Kidney epithelial cell (primary cell): Measurements from ENCODE around the gene IMP4. TPM values are rescaled to one million over a fixed set of nuclear protein-coding genes. Genes with fewer than 3 reads are reported as not detected.

Experiments used
- DNase-seq: peaks from one replicate; pipeline ENCODE4 v3.0.0-alpha.2; 2010; ENCODE audit warnings: low read depth
- H3K27me3 ChIP-seq: 2 replicates; pipeline ENCODE4 v1.6.0; 2011; ENCODE audit warnings: low read length; ENCODE audit not compliant: control insufficient read depth, insufficient read depth
- H3K36me3 ChIP-seq: 2 replicates; pipeline ENCODE4 v1.5.1; 2011; ENCODE audit warnings: low read length; ENCODE audit not compliant: control insufficient read depth, insufficient read depth
- H3K4me3 ChIP-seq: 2 replicates; pipeline ENCODE4 v1.5.1; 2011; ENCODE audit warnings: low read depth, mild to moderate bottlenecking, control low read depth, low read length
- CTCF ChIP-seq: IDR thresholded peaks from 2 replicates; pipeline ENCODE4 v1.5.1; 2011; ENCODE audit warnings: mild to moderate bottlenecking, moderate library complexity, low read length, control low read depth, inconsistent platforms; ENCODE audit not compliant: insufficient read depth, poor library complexity, severe bottlenecking
- total RNA-seq: library from RNA; depleted of rRNA; stranded (reverse); fragments of >200 nt; gene quantifications from 2 replicates; pipeline ENCODE4 v1.2.3, GENCODE V29; 2015

The IMP4 gene
- total RNA-seq, 1 donor from 2014 or later, result 121 TPM

- no peaks in the 10 kb centered on the region for H3K36me3 ChIP-seq
- peak overlapping the region; percentile 70 for H3K4me3 ChIP-seq
- TF ChIP-seq CTCF, result no peak
- no peak for DNase-seq
- H3K27me3 ChIP-seq, result no peaks in the 10 kb centered on the region
These were observed 47.9 kb downstream of the IMP4 start for GRCh38 chr2:130390460-130391057.

GRCh38 chr2:130391058-130391871 lies 48.6 kb downstream of the IMP4 start:
- DNase-seq, result no peak
- TF ChIP-seq CTCF, result no peak
- peak overlapping the region; percentile 70 for H3K4me3 ChIP-seq
- no peaks in the 10 kb centered on the region for H3K27me3 ChIP-seq
- H3K36me3 ChIP-seq, result no peaks in the 10 kb centered on the region

GRCh38 chr2:130391872-130392670 lies 49.4 kb downstream of the IMP4 start:
- no peak for DNase-seq
- H3K27me3 ChIP-seq, result no peaks in the 10 kb centered on the region
- no peak for TF ChIP-seq CTCF
- no peaks in the 10 kb centered on the region for H3K36me3 ChIP-seq
- H3K4me3 ChIP-seq, result peak overlapping the region; percentile 70

GRCh38 chr2:130393318-130393910 lies 50.7 kb downstream of the IMP4 start:
- Histone ChIP-seq H3K36me3 (no peaks in the 10 kb centered on the region), H3K4me3 (no peak overlapping the region), H3K27me3 (no peaks in the 10 kb centered on the region)
- no peak for TF ChIP-seq CTCF
- no peak for DNase-seq

Other genes with a start within 250 kb of the IMP4 start
- gene POTEF, start 213.7 kb upstream of the IMP4 start, total RNA-seq, result not detected in 2 replicates
- 8.6 and 9.5 TPM in 2 replicates for gene CCDC74B, start 197.8 kb upstream of the IMP4 start, total RNA-seq
- gene SMPD4, start 161.3 kb upstream of the IMP4 start, total RNA-seq, result 52.8 and 64.8 TPM in 2 replicates
- 262 and 276 TPM in 2 replicates for gene MZT2B, start 160.6 kb upstream of the IMP4 start, total RNA-seq
- not detected in 2 replicates for gene TUBA3E, start 144.5 kb upstream of the IMP4 start, total RNA-seq
- gene PTPN18, start 13.2 kb downstream of the IMP4 start, total RNA-seq, result 15.9 and 35.6 TPM in 2 replicates
- not detected in 2 replicates for gene POTEI, start 166.4 kb downstream of the IMP4 start, total RNA-seq
- gene CFC1B, start 178.3 kb downstream of the IMP4 start, total RNA-seq, result not detected in 2 replicates